GM21619 (cell line): Measurements from ENCODE around the gene MELK.
A peak's percentile ranks its signal among the peaks of the same experiment; 100 is the strongest.
"Not testable (repeated sequence)": the region's sequence is repeated elsewhere in the genome, so short reads cannot be mapped to it uniquely, and the experiment has no call there.

ENCODE experiments used
- ATAC-seq: cut with Tn5 transposase; IDR thresholded peaks from one replicate; pipeline ENCODE4 v1.9.1; 2021; ENCODE audit not compliant: unreplicated experiment

The MELK gene

GRCh38 chr9:36572515-36573418 lies at the start of gene MELK:
Gene MELK (plus strand): TSS chr9:36572895. CDS start chr9:36581682, 8,787 bp downstream.
- ATAC-seq, result peak; percentile 60

GRCh38 chr9:36530224-36530623 lies 42.5 kb upstream of the MELK start:
- no peak for ATAC-seq

GRCh38 chr9:36532353-36532752 lies 40.3 kb upstream of the MELK start:
- ATAC-seq, result no peak

GRCh38 chr9:36533726-36534125 lies 39.0 kb upstream of the MELK start:
- ATAC-seq, result not testable (repeated sequence)

- ATAC-seq, result no peak
These were observed 37.6 kb upstream of the MELK start for GRCh38 chr9:36535107-36535506.

GRCh38 chr9:36537861-36538260 lies 34.8 kb upstream of the MELK start:
- ATAC-seq, result no peak

GRCh38 chr9:36542355-36542754 lies 30.3 kb upstream of the MELK start:
- no peak for ATAC-seq

GRCh38 chr9:36543916-36544315 lies 28.8 kb upstream of the MELK start:
- ATAC-seq, result no peak

- no peak for ATAC-seq
These were observed 25.1 kb upstream of the MELK start for GRCh38 chr9:36547598-36547997.

GRCh38 chr9:36548454-36548853 lies 24.2 kb upstream of the MELK start:
- no peak for ATAC-seq

- no peak for ATAC-seq
These were observed 22.6 kb upstream of the MELK start for GRCh38 chr9:36550135-36550534.

GRCh38 chr9:36550631-36551098 lies 22.0 kb upstream of the MELK start:
- peak; percentile 60 for ATAC-seq

GRCh38 chr9:36551129-36551528 lies 21.6 kb upstream of the MELK start:
- ATAC-seq, result no peak

GRCh38 chr9:36551910-36552309 lies 20.8 kb upstream of the MELK start:
- no peak for ATAC-seq

GRCh38 chr9:36559036-36559695 lies 13.5 kb upstream of the MELK start:
- no peak for ATAC-seq

- no peak for ATAC-seq
These were observed 11.9 kb upstream of the MELK start for GRCh38 chr9:36560771-36561170.

GRCh38 chr9:36562801-36563200 lies 9.9 kb upstream of the MELK start:
- ATAC-seq, result not testable (repeated sequence)

GRCh38 chr9:36566813-36567221 lies 5.9 kb upstream of the MELK start:
- ATAC-seq, result no peak

- not testable (repeated sequence) for ATAC-seq
These were observed 4.0 kb upstream of the MELK start for GRCh38 chr9:36568681-36569080.

GRCh38 chr9:36571333-36571732 lies 1.4 kb upstream of the MELK start:
- ATAC-seq, result no peak

- ATAC-seq, result not testable (repeated sequence)
These were observed 1.4 kb downstream of the MELK start for GRCh38 chr9:36574045-36574444.

GRCh38 chr9:36575411-36575882 lies 2.8 kb downstream of the MELK start:
- ATAC-seq, result no peak
